ENCODE results near the gene TCF7L1. TPM values are rescaled to one million over a fixed set of nuclear protein-coding genes. Genes with fewer than 3 reads are reported as not detected.

TCF7L1 gene
- total and polyA plus RNA-seq, 9 of the 15 experiments (the other 6 are each of a cell fraction or from before 2014, with no cell fraction given), result 0.03 to 0.11 (median 0.07) TPM; not detected in 5

- TF ChIP-seq ZBTB40 (IDR thresholded peaks at IDR 0.05), result 0 out of 2 replicates have a peak, but pooled peaks have one; percentile 26
- no peak for TF ChIP-seq ZBTB40 (CRISPR knock-in tag; IDR thresholded peaks at IDR 0.05)
- TF ChIP-seq ETV1 (tag; conservative IDR thresholded peaks at IDR 0.05; ENCODE audit: low read depth), result peak; percentile 69
These were observed 158.3 kb downstream of the TCF7L1 start (continued) for GRCh38 chr2:85291425-85292023.

All from K562 (cell line).